Astrocyte of the spinal cord (primary cell): Measurements from ENCODE around the gene TUB.

Experiments used
- DNase-seq: peaks from one replicate; pipeline ENCODE4 v3.0.0; 2011; ENCODE audit warnings: low read depth, low spot score
- H3K4me3 ChIP-seq: 2 replicates; pipeline ENCODE4 v1.5.1; 2011; ENCODE audit warnings: low read depth, mild to moderate bottlenecking, low read length, moderate library complexity
- in situ Hi-C: cut with HindIII; loops from 2 replicates; pipeline ENCODE4 v1.10.0; 2017; ENCODE audit warnings: low sequenced_read_pairs
- TF ChIP-seq, protein P1 (sequence below): IDR thresholded peaks from 2 replicates; pipeline ENCODE4 v1.5.1; 2012; ENCODE audit warnings: low read depth, mild to moderate bottlenecking, low read length, inconsistent platforms

Gene TUB

DNA sequence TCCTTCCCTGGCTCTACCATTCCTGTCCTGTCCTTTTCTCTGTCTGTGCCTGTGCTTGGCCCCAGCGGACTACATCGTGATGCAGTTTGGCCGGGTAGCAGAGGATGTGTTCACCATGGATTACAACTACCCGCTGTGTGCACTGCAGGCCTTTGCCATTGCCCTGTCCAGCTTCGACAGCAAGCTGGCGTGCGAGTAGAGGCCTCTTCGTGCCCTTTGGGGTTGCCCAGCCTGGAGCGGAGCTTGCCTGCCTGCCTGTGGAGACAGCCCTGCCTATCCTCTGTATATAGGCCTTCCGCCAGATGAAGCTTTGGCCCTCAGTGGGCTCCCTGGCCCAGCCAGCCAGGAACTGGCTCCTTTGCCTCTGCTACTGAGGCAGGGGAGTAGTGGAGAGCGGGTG, 20.4 kb downstream of the TUB start:
- in situ Hi-C loops = no loop called here
- no peak overlapping the region for H3K4me3 ChIP-seq
- TF ChIP-seq, protein P1, sequence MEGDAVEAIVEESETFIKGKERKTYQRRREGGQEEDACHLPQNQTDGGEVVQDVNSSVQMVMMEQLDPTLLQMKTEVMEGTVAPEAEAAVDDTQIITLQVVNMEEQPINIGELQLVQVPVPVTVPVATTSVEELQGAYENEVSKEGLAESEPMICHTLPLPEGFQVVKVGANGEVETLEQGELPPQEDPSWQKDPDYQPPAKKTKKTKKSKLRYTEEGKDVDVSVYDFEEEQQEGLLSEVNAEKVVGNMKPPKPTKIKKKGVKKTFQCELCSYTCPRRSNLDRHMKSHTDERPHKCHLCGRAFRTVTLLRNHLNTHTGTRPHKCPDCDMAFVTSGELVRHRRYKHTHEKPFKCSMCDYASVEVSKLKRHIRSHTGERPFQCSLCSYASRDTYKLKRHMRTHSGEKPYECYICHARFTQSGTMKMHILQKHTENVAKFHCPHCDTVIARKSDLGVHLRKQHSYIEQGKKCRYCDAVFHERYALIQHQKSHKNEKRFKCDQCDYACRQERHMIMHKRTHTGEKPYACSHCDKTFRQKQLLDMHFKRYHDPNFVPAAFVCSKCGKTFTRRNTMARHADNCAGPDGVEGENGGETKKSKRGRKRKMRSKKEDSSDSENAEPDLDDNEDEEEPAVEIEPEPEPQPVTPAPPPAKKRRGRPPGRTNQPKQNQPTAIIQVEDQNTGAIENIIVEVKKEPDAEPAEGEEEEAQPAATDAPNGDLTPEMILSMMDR = no peak
- DNase-seq = no peak

DNA sequence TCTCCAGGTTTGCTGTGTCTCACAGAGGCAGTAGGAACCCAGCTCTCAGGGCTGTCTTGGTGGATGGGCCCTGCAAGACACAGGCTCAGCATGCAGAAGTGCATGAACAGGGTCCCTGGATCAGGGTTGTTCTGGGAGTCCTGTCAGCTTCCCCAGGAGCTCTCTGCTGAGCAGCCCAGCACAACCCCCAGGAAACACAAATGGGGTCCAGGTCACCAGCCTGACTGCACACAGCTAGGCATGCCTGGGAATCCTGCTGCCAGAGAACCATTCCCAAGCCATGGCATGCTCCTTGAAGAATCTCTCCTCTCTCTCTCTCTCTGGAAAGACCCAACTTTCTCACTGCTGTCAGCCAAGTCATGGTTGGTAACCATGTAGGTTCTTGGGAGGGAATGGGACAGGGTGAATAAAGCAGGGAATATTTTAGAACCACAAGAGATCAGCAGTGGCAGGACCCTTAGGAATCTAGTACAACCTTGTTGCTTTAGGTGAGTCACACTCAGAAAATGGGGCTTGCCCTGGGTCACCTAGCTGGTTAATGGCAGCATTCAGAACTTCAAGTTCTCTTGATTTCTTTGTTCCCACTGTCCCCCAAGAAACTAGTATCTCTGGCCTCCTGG, 21.4 kb downstream of the TUB start:
- no peak overlapping the region for H3K4me3 ChIP-seq
- TF ChIP-seq, protein P1 = no peak
- DNase-seq = no peak
- in situ Hi-C loops = no loop called here

DNA sequence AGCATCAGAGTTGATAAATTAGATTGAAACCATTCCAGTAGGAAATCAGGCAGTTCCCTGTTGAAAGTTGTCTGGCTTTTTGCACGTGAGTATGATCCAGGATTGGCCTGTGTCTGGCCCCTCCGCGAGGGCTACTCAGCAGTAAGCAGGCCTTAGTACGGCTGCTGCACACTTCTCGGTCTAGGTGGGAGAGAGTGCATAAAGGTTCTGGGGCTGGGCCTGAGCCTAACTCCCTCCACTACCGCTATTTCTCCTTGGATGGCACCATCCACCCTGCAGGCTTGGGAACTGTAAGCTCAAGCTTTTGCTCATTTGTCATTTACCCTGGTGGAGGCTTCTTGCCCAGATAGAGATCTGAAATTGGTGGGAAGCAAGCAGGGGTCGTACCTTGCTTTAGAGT, 22.0 kb downstream of the TUB start:
- TF ChIP-seq, protein P1 = no peak
- in situ Hi-C loops = no loop called here
- no peak overlapping the region for H3K4me3 ChIP-seq
- DNase-seq = no peak

DNA sequence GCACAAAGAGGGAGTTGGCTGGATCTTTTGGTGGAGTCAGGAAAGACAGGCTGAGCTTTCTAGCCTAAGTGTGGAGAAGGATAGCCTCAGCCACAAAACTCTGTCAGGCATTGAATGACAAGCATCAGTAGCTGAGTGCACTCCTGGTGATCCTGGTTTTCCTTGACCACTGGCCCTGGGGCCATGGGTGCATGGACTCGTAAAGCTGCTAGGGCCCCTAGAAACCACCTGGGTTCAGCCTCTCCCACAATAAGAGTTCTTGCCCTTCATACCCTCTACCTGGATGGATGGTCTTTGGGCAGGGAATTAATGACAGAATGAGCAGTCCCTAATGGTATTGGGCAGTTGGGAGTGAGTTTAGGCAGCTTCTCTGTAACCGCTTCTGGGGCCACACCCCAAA, 22.9 kb downstream of the TUB start:
- H3K4me3 ChIP-seq = no peak overlapping the region
- TF ChIP-seq, protein P1 = no peak
- in situ Hi-C loops = no loop called here
- no peak for DNase-seq

DNA sequence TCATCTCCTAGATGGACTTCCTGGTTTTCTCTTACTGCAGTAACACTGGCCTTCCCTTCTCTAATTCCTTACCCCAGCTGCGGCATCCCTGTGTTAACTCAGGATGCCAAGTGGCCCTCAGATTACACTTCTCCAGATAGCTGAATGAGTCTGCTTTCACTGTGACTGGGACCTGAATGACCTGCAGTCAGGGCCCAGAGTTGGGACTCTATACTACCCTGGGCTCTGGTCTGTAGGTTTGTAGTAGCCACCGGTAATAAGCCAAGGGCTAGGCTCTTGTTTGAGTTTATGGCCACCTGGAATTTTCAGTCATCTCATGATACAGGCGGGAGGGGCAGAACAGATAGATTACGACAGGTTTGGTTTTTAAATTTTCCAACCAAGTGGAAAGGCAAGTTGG, 24.1 kb downstream of the TUB start:
- no peak overlapping the region for H3K4me3 ChIP-seq
- TF ChIP-seq, protein P1 = no peak
- in situ Hi-C loops = no loop called here
- no peak for DNase-seq

DNA sequence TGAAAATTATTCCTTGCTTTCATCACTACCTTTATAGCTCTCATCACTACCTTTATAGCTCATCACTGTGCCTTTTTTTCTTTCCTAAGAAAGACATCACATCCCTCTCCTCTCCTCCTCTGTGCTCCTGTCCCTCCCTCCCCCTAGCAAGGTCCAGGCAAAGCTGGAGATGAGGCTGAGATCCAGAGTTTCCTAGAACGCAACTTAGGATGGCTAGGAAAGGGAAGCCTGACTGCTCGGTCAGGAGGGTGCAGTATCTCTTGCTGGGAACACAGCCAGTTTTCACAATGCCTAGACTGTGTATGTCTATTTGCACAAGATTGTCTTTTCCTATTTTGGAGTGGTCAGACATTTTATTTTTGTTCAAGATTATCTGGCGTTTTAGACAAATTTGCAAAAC, 24.7 kb downstream of the TUB start:
- no peak overlapping the region for H3K4me3 ChIP-seq
- TF ChIP-seq, protein P1 = no peak
- in situ Hi-C loops = no loop called here
- DNase-seq = no peak

DNA sequence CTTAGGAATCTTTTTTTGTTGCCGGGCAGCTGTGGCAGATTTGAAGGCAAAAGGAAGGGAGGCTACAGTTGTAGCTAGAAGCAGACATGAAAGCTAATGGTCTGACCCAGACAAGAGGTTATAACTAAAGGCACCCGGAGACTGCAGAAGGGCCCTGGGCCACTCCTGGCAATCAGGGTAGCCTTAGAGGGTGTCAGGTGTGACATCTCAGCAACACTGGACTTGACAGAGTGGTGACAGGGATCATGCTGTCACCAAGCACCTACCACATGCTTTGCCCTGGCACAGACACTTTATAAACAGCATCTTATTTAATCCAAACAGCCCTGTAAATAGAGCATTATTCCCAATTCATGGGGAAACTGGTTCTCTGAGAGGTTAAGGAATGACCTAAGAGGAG, 25.7 kb downstream of the TUB start:
- no peak for DNase-seq
- TF ChIP-seq, protein P1 = no peak
- in situ Hi-C loops = no loop called here
- no peak overlapping the region for H3K4me3 ChIP-seq
